Kidney epithelial cell (primary cell): ENCODE data around the gene TNPO3. TPM values are rescaled to one million over a fixed set of nuclear protein-coding genes. Genes with fewer than 3 reads are reported as not detected.

Experiments
- DNase-seq: peaks from one replicate; pipeline ENCODE4 v3.0.0-alpha.2; 2010; ENCODE audit warnings: low read depth
- H3K27me3 ChIP-seq: 2 replicates; pipeline ENCODE4 v1.6.0; 2011; ENCODE audit warnings: low read length; ENCODE audit not compliant: control insufficient read depth, insufficient read depth
- H3K36me3 ChIP-seq: 2 replicates; pipeline ENCODE4 v1.5.1; 2011; ENCODE audit warnings: low read length; ENCODE audit not compliant: control insufficient read depth, insufficient read depth
- H3K4me3 ChIP-seq: 2 replicates; pipeline ENCODE4 v1.5.1; 2011; ENCODE audit warnings: low read depth, mild to moderate bottlenecking, control low read depth, low read length
- CTCF ChIP-seq: IDR thresholded peaks from 2 replicates; pipeline ENCODE4 v1.5.1; 2011; ENCODE audit warnings: mild to moderate bottlenecking, moderate library complexity, low read length, control low read depth, inconsistent platforms; ENCODE audit not compliant: insufficient read depth, poor library complexity, severe bottlenecking
- total RNA-seq: library from RNA; depleted of rRNA; stranded (reverse); fragments of >200 nt; gene quantifications from 2 replicates; pipeline ENCODE4 v1.2.3, GENCODE V29; 2015

The TNPO3 gene
- total RNA-seq, 1 donor from 2014 or later: 50.8 TPM

- Histone ChIP-seq H3K27me3 (peaks cover 54% of the 10 kb centered on the region), H3K4me3 (no peak overlapping the region), H3K36me3 (no peaks in the 10 kb centered on the region)
- no peak for TF ChIP-seq CTCF
- DNase-seq: no peak
These were observed 134.8 kb downstream of the TNPO3 start for GRCh38 chr7:128919881-128920799.

GRCh38 chr7:128919241-128919640 is 135.7 kb downstream of the TNPO3 start:
- DNase-seq: no peak
- no peak for TF ChIP-seq CTCF
- H3K36me3 ChIP-seq: no peaks in the 10 kb centered on the region
- no peak overlapping the region for H3K4me3 ChIP-seq
- peaks cover 63% of the 10 kb centered on the region for H3K27me3 ChIP-seq

- TF ChIP-seq CTCF: no peak
- Histone ChIP-seq H3K27me3 (peaks cover 64% of the 10 kb centered on the region), H3K36me3 (no peaks in the 10 kb centered on the region), H3K4me3 (no peak overlapping the region)
- no peak for DNase-seq
These were observed 136.8 kb downstream of the TNPO3 start for GRCh38 chr7:128918016-128918665.

- Histone ChIP-seq H3K4me3 (no peak overlapping the region), H3K36me3 (no peaks in the 10 kb centered on the region), H3K27me3 (peaks cover 60% of the 10 kb centered on the region)
- DNase-seq: no peak
- TF ChIP-seq CTCF: no peak
These were observed 137.8 kb downstream of the TNPO3 start for GRCh38 chr7:128917122-128917521.

- no peak for DNase-seq
- Histone ChIP-seq H3K36me3 (no peaks in the 10 kb centered on the region), H3K4me3 (no peak overlapping the region), H3K27me3 (peaks cover 55% of the 10 kb centered on the region)
- no peak for TF ChIP-seq CTCF
These were observed 138.3 kb downstream of the TNPO3 start for GRCh38 chr7:128916643-128916915.
